GM19193 (cell line): ENCODE data around the gene DNAJC1.

Experiments
- POLR2A ChIP-seq: IDR thresholded peaks from 4 replicates; pipeline ENCODE4 v1.6.1; 2011; ENCODE audit not compliant: insufficient read depth, insufficient read length; ENCODE audit errors: extremely low read depth

The DNAJC1 gene, protein sequence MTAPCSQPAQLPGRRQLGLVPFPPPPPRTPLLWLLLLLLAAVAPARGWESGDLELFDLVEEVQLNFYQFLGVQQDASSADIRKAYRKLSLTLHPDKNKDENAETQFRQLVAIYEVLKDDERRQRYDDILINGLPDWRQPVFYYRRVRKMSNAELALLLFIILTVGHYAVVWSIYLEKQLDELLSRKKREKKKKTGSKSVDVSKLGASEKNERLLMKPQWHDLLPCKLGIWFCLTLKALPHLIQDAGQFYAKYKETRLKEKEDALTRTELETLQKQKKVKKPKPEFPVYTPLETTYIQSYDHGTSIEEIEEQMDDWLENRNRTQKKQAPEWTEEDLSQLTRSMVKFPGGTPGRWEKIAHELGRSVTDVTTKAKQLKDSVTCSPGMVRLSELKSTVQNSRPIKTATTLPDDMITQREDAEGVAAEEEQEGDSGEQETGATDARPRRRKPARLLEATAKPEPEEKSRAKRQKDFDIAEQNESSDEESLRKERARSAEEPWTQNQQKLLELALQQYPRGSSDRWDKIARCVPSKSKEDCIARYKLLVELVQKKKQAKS

DNA sequence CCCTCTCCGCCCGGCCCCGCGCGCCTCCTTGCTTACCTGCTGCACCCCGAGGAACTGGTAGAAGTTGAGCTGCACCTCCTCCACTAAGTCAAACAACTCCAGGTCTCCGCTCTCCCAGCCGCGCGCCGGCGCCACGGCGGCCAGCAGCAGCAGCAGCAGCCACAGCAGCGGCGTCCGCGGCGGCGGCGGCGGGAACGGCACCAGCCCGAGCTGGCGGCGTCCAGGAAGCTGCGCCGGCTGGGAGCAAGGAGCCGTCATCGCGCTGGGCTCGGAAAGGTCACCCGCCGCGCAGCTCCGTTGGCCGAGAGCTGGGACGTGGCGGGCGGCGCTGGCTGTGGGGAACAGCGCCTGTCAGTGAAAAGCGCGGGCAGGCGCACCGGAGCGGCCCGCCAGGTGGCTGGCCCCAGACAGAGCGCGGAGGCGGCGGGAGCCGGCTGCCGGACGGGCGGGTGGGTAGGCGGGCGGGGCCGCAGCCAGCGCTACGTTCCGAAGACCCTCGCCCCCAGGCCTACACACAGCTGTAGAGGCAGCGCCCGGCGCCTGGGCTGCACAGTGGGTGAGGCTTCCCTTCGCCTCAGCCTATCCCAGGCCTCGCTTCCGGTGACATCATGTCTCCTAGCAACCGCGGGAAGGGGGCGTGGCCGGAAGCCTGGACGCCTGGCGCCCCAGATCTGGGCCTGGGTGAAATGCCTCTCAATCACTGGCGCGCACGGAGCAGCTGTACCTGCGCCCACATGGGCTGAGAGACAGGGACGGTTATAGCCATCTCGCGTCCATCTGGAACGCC lies at the start of gene DNAJC1:
Gene DNAJC1 (minus strand): TSS at position 554 of the 787 bp plus-strand sequence. CDS start 296 bp downstream, at position 258.
- peak; percentile 84 for TF ChIP-seq POLR2A

DNA sequence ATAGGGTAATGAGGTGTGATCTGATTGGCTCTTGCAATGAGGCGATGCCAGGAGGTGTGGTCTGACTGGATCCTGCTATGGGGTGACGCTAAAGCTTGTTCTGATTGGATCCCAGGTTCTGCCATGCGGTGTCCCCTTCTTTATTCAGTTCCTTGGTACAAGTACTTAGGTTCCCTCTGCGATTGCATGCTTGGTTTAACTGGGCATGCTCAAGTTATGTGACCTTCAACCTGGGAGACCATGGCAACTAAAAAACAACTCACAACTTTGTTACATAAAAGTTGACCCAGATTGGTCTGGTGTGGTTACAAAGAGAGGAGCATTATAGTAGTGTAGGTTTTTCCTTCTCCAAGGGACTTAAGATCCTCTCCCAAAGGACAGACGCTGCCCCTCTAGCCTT lies 49.5 kb upstream of the DNAJC1 start:
- TF ChIP-seq POLR2A = no peak

DNA sequence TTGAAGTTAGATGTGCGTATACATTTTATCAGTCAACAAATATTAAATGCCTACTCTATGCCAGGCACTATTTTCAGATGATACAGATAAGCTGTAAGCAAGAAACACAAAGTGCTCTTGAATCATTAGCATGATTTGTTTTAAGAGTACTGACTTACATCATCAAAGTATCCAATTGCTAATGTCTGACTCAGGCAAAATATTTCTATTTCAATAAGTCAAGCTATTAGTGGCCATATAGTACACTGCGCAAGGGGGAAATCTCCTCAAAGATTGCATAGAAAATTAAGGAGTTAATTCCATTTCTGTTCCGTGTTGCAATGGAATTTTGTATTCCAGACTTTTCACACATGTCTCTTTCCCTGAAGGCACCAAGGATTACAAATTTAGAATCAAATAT lies 46.1 kb upstream of the DNAJC1 start:
- no peak for TF ChIP-seq POLR2A

DNA sequence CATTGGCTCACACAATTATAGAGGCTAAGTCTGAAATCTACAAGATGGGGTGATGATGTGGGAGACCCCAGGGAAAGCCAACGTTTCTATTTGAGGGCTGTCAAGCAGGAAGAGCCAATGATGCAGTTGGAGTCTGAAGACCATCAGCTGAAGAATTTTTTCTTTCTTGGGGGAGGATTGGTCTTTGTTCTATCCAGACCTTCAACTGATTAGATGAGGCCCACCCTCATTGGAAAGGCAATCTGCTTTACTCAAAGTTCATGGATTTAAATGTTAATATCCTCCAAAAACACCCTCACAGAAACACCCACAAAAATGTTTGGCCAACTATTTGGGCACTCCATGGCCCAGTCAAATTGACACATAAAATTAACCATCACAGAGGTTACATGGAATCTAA lies 44.3 kb upstream of the DNAJC1 start:
- TF ChIP-seq POLR2A = no peak

DNA sequence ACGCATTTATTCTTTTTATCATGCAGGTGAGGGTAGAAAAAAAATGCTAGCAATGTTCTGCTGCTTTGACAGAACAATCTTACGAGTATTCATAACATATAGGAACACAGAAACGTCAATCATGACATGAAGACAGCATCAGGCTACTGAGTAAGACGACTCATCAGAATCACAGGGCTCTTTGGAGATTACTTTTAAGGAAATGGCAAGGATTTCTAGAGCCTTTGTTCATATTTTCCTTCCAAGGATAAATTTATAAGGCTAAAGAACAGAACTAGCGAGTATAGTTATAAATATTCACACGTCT lies 39.8 kb upstream of the DNAJC1 start:
- TF ChIP-seq POLR2A = no peak

DNA sequence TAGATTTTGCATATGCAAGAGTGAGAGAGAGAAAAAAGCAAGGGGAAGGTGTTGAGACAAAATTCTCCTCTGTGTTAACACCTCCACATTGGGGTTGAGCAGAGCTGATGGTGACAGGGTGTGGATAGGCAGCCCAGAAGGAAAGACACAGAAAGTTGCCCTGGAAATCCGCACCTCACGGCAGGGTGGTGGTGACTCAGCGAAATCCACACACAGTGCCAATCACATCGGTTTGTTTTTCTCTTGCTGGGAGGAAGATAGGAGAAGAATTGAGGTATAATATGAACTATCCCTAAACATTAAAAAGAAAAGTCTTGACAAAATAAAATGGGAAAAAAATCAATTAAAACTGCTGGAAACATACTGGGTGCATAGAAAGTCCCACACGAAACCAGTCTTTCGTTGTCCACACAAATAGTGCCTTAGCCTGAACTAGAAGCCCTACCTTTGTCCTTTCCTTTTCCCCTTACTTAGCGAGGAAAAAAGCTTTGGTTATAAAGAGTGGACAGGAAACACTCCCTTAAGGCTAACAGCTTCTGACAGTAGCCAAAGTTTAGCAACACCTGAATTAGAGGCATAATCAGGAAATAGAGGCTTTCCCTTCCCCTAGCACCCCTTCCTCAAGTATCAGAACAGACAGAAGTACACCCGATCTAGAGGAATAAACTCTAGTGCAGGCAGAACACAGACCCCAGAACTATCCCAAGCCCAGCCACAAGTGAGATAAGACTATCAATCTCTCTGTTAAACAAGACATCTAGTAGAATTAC lies 39.2 kb upstream of the DNAJC1 start:
- TF ChIP-seq POLR2A = no peak

DNA sequence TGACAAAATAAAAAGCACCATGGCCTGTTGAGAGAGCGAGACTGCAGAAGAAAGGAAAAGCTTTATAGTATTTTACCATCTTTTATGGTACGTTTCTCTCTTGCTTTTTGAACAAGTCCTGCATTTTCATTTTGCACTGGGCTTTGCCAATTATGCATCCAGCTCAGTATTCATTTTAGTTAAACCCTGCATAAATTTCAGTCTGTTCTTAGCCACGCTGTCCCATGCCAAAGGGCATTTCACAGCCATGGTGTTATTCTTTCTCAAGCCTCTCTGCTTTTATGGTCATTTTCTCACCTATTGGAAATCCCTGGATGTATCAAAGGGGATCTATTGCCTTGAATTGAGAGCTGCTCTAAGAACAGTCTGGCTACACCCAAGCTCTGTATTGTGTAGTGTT lies 30.8 kb upstream of the DNAJC1 start:
- TF ChIP-seq POLR2A = no peak

DNA sequence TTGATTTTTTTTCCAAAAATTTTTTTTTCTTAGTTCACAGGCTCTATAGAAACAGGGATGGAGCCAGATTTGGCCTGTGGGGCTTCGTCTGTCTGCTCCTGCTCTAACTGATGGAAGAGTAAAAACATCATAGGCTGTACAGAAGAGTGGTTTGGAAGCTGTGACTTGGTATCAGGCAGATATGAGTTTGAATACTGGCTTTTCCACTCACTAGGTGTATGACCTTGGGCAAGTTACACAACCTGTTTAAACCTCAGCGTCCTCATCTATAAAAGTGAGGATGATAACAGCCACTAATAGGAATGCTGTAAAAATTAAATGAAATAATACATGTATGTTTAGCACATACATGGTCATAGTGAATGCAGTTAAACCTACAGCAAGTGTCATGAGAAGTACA lies 26.9 kb upstream of the DNAJC1 start:
- TF ChIP-seq POLR2A = no peak

DNA sequence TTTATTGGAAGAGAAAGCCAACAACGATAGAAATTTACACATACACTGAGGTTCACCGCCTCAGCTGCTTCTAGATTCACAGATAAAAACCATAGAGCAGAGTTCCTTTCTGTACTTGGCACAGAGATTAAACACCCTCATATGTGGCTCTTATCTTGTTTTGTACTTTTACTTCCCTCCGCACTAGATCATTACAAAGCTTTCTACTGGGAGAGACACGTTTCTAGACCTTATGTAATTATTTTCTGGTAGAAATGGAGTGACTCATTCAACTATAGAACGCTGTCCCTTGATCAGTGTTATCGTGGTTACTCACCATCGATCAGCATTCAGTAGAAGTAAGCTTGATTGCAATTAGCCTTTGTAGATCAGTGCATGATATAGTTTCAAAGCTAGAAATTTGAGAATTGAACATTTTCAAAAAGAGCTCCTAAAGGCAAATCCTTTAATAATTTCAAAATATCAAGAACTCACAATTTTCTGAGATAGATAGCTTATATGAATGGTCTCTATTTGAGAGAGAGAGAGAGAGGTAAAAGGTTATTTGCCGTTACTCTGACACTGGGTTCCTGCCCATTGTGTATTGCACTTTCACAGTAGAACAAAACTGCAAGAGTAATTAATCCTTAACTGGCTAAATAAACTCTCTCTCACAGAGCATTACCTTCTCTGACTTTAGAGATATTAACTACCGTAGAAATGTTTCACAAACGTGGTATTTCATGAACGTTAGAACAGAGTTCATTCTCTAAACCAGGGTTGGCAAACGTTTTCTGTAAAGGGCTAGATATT lies 26.1 kb upstream of the DNAJC1 start:
- TF ChIP-seq POLR2A = no peak

DNA sequence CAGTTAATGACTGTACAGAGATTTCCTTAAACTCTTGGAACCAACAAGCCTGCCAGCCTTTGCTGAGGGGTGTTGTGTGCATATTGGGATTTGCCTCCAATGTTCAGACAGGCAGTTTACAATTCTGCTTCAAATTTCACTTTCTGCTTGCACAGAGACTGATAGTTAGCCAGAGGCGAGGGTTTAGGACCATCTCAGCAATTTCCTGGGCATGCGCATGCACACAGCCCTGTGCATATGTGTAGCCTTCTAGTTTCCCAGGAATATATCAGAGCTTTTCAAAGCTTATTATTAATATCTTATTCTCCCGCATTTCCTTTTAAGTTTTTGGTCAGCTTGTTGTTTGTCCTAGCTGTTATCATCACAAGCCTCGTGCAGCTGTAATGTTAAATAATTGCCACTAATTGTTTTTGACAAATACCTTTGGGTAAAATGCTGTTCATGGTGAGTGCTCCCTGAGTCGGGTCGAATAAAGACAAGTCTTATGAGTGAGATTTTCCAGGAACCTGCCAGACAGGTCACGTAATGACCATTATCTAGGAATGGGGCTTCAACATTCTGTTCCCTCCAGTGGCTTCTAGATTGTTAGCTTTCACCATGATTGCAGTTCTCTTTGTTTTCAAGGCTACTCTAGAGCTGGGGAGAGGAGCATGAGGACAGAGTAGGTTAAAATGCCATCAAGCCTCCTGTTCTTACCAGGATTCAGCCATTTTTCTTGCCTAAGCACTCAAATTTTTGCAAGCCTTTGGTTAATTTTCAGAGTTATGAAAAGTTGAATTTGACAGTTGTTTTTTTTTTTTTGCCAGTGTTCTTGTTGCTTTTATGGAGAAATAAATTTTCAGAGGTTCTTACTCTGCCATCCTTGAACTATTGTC lies 24.1 kb upstream of the DNAJC1 start:
- TF ChIP-seq POLR2A = no peak

DNA sequence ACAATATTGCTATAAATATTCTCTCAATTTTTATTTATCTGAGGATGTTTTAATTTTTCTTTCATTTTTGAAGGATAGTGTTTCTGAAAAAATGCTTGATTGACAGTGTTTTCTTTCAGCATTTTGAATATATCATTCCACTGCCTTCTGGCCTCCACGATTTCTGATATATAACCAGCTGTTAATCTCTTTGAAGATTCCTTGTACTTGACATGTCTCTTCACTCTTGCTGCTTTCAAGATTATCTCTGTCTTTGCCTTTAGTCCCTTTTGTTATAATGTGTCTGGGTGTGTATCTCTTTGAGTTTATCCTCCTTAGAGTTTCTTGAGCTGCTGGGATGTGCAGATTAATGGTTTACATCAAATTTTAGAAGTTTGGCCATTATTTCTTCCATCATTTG lies 22.8 kb upstream of the DNAJC1 start:
- TF ChIP-seq POLR2A = no peak

DNA sequence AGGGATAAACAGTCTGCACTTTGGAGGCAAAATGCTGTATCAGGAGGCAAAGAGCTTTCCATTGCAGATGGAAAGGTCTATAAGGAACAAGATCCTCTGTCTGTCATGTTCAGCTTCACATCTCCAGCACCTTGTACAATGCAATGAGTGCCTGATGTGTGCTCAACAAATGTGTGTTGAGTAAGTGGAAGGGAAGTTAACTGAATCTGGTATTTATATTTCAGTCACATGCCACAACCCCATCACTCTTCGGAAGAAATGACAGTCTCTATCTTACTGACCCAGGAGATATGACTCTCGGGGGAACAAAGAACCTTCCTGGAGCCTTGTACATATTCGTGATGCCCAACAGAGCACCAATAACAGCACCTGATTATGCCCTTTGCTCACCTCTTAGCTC lies 20.0 kb upstream of the DNAJC1 start:
- no peak for TF ChIP-seq POLR2A

DNA sequence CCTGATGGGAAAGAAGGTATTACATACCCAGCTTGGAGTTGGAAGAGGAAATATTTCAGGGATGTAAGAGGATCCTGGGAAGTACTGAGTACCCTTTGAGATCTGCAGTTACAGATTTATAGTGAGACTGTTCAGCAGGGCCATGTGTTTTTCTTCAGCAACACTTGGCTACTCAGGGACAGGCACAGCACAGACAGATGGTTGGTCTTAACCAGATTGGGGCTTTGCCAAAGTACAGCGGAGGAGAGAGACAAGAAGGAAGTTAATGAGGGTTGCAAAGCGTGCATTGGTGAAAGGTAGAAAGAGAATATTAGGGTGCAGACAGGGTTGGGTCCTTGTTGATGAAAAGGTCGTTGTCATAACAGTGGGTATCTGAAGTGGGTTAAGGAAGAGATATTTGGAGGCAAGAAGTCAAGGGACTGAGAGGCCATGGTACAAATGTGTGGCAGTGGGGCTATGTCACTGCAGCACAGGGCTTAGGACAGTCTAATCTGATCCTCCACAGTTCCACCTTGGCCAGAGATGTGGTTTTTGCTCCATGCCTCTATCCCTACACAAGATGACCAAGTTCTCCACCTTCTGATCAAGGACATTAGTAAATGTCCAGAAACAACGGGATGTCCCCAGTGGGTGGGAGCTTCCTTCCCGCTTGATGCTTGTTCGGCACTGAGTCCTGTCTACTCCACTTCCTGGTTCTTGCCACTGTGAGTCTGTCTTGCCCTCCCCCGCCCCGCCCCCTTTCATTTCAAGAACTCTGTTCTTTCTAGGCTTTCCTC lies 18.9 kb upstream of the DNAJC1 start:
- no peak for TF ChIP-seq POLR2A
